Smooth muscle cell (in vitro differentiated cells): ENCODE measurements around the gene TLX2. TPM values are rescaled to one million over a fixed set of nuclear protein-coding genes. Genes with fewer than 3 reads are reported as not detected.
"Not testable (repeated sequence)": the region's sequence is repeated elsewhere in the genome, so short reads cannot be mapped to it uniquely, and the experiment has no call there.

ENCODE experiments used
- DNase-seq: peaks from one replicate; lab custom pipeline; 2025; ENCODE audit not compliant: unreplicated experiment; lab: John Stamatoyannopoulos, UW
- H2AFZ ChIP-seq: fragments of 200-600 bp; sonication (generic); 2 replicates; pipeline ENCODE4 v1.6.0; 2016; ENCODE audit warnings: antibody characterized with exemption, low read depth, mild to moderate bottlenecking
- H3F3A ChIP-seq: fragments of 200-600 bp; sonication (generic); 2 replicates; pipeline ENCODE4 v1.6.0; 2017; ENCODE audit warnings: antibody characterized with exemption, low read depth
- H3K27ac ChIP-seq: fragments of 200-600 bp; sonication (generic); 2 replicates; pipeline ENCODE4 v1.5.1; 2016; ENCODE audit warnings: low read depth, mild to moderate bottlenecking
- H3K27me3 ChIP-seq: fragments of 200-600 bp; sonication (generic); 2 replicates; pipeline ENCODE4 v1.6.1; 2016; ENCODE audit warnings: low read depth, mild to moderate bottlenecking
- H3K36me3 ChIP-seq: fragments of 200-600 bp; sonication (generic); 2 replicates; pipeline ENCODE4 v1.5.1; 2016; ENCODE audit warnings: low read depth
- H3K4me1 ChIP-seq: fragments of 200-600 bp; sonication (generic); 2 replicates; pipeline ENCODE4 v1.5.1; 2016; ENCODE audit warnings: low read depth
- H3K4me2 ChIP-seq: fragments of 200-600 bp; sonication (generic); 2 replicates; pipeline ENCODE4 v1.6.0; 2016; ENCODE audit warnings: mild to moderate bottlenecking
- H3K4me3 ChIP-seq: fragments of 200-600 bp; sonication (generic); 2 replicates; pipeline ENCODE4 v1.5.1; 2016; ENCODE audit warnings: mild to moderate bottlenecking
- H3K79me2 ChIP-seq: fragments of 200-600 bp; sonication (generic); 2 replicates; pipeline ENCODE4 v1.6.0; 2016; ENCODE audit warnings: low read depth, mild to moderate bottlenecking
- H3K9ac ChIP-seq: fragments of 200-600 bp; sonication (generic); 2 replicates; pipeline ENCODE4 v1.6.0; 2016; ENCODE audit warnings: low read depth
- H3K9me3 ChIP-seq: fragments of 200-600 bp; sonication (generic); replicated peaks from 2 replicates; pipeline ENCODE4 v1.5.1; 2016; ENCODE audit warnings: low read depth
- H4K20me1 ChIP-seq: fragments of 200-600 bp; sonication (generic); 2 replicates; pipeline ENCODE4 v1.6.0; 2016; ENCODE audit warnings: low read depth
- CTCF ChIP-seq: fragments of 200-600 bp; sonication (generic); IDR thresholded peaks from 2 replicates; pipeline ENCODE4 v1.5.1; 2017; ENCODE audit warnings: borderline replicate concordance, mild to moderate bottlenecking, antibody characterized with exemption; ENCODE audit not compliant: insufficient read depth, poor library complexity, severe bottlenecking
- WGBS: methylation state at CpG from one replicate; pipeline ENCODE4 v1.1.7; 2016; ENCODE audit warnings: low lambda C conversion rate; 5-methylcytosine and 5-hydroxymethylcytosine counted together
- polyA plus RNA-seq: library from polyadenylated mRNA; unstranded; fragments of >200 nt; fragmentation: Nextera tagmentation; extraction: Ambion mirVana; gene quantifications from 2 replicates; pipeline ENCODE4 v1.2.1, GENCODE V29; 2016
- total RNA-seq: library from RNA; depleted of rRNA; stranded (reverse); fragments of >200 nt; gene quantifications from 2 replicates; pipeline ENCODE4 v1.2.3, GENCODE V29; 2014

TLX2 gene
- total and polyA plus RNA-seq, 2 experiments from 2014 or later, result not detected

DNA sequence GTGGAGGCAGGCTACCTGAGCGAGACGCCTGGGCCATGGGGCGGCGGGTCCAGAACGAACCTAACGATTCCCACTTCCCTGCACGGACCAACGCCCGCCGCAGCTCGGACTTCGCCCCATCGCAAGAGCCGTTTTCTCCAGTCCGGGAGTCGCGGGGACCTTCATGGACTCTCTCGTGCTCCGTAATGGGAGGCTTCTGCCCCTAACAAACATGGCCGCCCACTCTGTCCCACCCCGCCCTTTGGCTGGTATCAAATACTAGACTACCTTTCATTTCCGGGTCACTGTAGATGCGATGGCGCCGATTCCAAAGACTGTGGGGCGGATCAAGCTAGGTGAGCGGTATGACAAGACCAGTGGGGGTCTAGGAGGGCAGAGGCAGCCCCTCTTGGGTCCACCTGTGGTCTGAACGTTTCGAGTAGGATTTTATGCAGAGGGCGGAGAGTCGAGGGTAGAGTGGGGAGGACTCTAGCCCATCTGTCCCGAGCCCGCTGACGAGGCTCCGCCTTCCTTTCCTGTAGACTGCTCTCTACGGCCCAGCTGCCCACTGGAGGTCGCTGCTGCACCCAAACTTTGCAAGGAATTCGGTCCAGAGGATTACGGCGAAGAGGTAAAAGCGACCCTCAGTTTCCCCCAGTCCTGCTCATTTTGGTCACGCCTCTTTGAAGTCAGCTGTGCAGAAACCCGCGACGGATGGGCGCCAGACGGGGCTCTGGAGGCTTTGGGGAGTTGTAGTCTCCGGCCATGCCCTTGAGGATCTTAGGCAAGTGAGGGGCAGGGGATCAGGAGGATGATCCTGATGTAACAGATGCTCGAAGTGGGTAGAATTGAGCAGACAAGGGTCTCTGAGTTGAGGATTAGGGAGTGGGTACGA is 31.2 kb upstream of the TLX2 start, which contains the start of the genes CCDC142 and TTC31:
CCDC142 (minus strand) TSS at position 198 of the 874 bp plus-strand sequence; CDS start at position 37, 161 bp downstream.
TTC31 (plus strand) TSS at position 281 of the 874 bp plus-strand sequence; CDS start at position 296, 15 bp downstream.
- peak; percentile 84 for TF ChIP-seq CTCF
- Histone ChIP-seq H3K9ac (peak within 1 kb of the TSS; percentile 42), H3K9me3 (no peaks in the 10 kb centered on the region), H3K27me3 (no peaks in the 10 kb centered on the region), H4K20me1 (no peaks in the 10 kb centered on the region), H3K79me2 (peaks cover 47% of the 10 kb centered on the region), H3K27ac (peak within 1 kb of the TSS; percentile 20), H3K4me1 (peaks cover 18% of the 10 kb centered on the region), H3K4me2 (peak within 1 kb of the TSS; percentile 96), H3K36me3 (no peaks in the 10 kb centered on the region), H3K4me3 (peak within 1 kb of the TSS; percentile 79), H3F3A (no peaks in the 10 kb centered on the region), H2AFZ (peak within 1 kb of the TSS; percentile 86)
- 3% methylated on average over 50 of the region's 50 CpGs for whole genome bisulfite sequencing
- peak; percentile 90 for DNase-seq

DNA sequence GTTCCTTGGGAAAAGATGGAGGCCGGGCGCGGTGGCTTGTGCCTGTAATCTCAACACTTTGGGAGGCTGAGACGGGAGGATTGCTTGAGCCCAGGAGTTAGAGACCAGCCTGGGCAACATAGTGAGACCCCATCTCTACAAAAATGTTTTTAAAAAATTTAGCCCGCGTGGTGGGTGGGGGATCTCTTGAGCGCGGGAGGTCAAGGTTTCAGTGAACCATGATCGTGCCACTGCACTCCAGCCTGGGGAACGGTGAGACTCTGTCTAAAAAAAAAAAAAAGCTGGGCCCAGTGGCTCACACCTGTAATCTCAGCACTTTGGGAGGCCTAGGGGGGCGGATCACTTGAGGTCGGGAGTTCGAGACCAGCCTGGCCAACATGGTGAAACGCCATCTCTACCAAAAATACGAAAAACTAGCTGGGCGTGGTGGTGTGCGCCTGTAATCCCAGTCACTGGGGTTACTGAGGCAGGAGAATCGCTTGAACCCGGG is 30.5 kb upstream of the TLX2 start:
- H3K27me3 ChIP-seq, H4K20me1 ChIP-seq, H3F3A ChIP-seq, H3K27ac ChIP-seq, H3K36me3 ChIP-seq, H3K9me3 ChIP-seq, DNase-seq: not testable (repeated sequence)
- 94% methylated on average over 19 of the region's 19 CpGs for WGBS
- Histone ChIP-seq H3K9ac (peak overlapping the region; percentile 42), H2AFZ (peak overlapping the region; percentile 86), H3K4me2 (peak overlapping the region; percentile 96), H3K4me3 (peak overlapping the region; percentile 79), H3K4me1 (peaks cover 18% of the 10 kb centered on the region), H3K79me2 (peaks cover 47% of the 10 kb centered on the region)

DNA sequence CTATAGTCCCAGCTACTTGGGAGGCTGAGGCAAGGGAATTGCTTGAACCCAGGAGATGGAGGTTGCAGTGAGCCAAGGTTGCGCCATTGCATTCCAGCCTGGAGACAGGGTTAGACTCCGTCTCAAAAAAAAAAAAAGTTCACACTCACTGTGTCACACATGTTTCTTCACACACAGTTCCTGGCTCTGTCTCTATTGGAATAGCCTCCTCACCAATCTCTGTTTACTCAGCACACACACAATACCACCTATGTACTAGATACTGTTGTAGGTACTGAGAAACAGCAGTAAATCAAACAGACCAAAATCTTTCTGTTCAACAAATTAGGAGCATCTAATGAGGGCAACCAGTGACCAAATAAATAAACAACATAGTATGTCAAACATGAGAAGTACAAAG is 28.1 kb upstream of the TLX2 start:
- H3K9ac ChIP-seq, result no peak overlapping the region
- 100% methylated on average over 2 of the region's 2 CpGs for WGBS
- no peak overlapping the region for H3K27ac ChIP-seq
- H3K4me2 ChIP-seq, result no peak overlapping the region
- no peak overlapping the region for H2AFZ ChIP-seq
- no peaks in the 10 kb centered on the region for H4K20me1 ChIP-seq
- no peak for DNase-seq
- H3F3A ChIP-seq, result no peaks in the 10 kb centered on the region
- H3K4me3 ChIP-seq, result no peak overlapping the region
- peaks cover 30% of the 10 kb centered on the region for H3K79me2 ChIP-seq
- H3K36me3 ChIP-seq, result no peaks in the 10 kb centered on the region
- peaks cover 15% of the 10 kb centered on the region for H3K4me1 ChIP-seq
- H3K27me3 ChIP-seq, result no peaks in the 10 kb centered on the region
- H3K9me3 ChIP-seq, result no peaks in the 10 kb centered on the region
- TF ChIP-seq CTCF, result no peak

- peaks cover 12% of the 10 kb centered on the region for H3K79me2 ChIP-seq
Observed at GRCh38 chr2:74488643-74489481, 25.4 kb upstream of the TLX2 start.

More at GRCh38 chr2:74488643-74489481, 25.4 kb upstream of the TLX2 start:
- Histone ChIP-seq H3K9ac (no peak overlapping the region), H4K20me1 (no peaks in the 10 kb centered on the region), H3K4me2 (no peak overlapping the region), H3K4me3 (no peak overlapping the region), H3K27ac (no peak overlapping the region), H3K36me3 (no peaks in the 10 kb centered on the region), H3K27me3 (no peaks in the 10 kb centered on the region), H3F3A (no peaks in the 10 kb centered on the region), H3K9me3 (no peaks in the 10 kb centered on the region), H2AFZ (no peak overlapping the region), H3K4me1 (no peaks in the 10 kb centered on the region)
- no peak for DNase-seq
- 92% methylated on average over 9 of the region's 9 CpGs for WGBS
- no peak for TF ChIP-seq CTCF
